HUDEP-2 (cell line): ENCODE results near the gene COMT.

Experiments
- DNase-seq, 76 experiments: peaks; one replicate each; lab custom pipeline; 2025; ENCODE audit not compliant: unreplicated experiment in 76 of 76; lab: John Stamatoyannopoulos, UW

The COMT gene

DNA sequence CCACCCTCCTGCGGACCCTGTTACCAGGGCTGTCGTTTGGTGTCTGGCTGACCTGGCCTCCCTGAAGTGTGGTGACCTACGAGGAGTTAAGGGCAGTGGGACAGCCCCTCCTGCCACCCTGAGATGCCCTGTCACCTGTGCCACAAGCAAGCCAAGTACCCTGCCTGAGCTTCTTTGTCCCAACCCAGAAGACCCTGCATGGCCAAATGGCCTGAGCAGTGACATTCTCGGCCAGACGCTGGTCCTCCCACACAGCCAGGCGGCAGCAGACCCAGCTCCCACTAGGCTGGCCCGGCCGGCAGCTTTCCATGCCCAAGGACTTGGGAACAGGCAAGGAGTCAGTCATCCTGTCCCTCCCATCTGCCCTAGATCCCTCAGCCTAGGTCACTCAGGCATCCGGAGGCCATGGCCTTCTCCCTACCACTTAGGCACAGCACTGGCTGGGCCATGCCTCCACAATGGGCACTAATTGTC, 67.5 kb downstream of the COMT start:
- no peak for DNase-seq

- peak in 1 of 76 experiments; percentile 4 for DNase-seq
Observed at GRCh38 chr22:20009582-20010306, 68.2 kb downstream of the COMT start.

GRCh38 chr22:20010307-20011122, 68.9 kb downstream of the COMT start:
- DNase-seq = no peak

DNA sequence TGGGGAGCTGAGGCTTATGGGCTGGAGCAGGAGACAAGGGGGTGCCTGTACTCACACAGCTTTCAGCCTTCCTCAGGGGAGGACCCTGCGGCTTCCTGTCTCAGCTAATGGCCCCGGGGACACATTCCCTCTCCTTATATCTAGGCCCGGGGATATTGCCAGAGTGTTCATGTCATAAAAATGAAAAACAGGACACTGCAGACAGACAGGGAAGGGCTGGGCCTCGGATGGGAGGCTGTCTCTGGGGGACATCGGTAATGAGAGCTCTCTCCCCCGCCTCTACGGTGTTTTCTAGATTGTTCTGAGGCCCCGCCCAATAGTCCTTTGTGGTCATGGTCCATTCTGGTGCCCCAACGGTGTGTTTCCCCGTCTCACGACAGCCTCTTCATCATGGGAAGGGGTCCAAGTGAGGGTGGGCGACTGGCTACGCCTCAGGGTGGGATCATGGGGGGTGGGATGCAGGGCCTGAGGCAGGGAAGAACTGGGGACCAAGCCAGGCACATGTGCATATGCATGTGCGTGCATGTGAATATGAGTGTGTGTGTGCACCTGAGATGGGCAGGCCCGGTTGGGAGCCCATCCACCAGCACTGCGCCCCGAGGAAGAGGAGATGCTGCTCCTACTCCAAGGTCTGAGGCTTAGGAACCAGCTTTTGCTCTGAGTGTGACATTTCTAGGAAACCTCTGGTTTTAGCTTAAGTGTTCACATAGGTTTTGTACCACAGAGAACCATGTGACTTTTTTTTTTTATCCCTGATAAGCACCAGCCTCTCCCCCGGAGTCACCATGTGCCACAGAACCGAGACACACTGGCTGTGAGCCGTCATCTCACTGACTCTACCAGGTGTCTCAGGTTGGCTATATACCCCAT, 69.8 kb downstream of the COMT start:
- DNase-seq = peak in 49 of 76 experiments; percentile 13 to 65 (median 29)

DNA sequence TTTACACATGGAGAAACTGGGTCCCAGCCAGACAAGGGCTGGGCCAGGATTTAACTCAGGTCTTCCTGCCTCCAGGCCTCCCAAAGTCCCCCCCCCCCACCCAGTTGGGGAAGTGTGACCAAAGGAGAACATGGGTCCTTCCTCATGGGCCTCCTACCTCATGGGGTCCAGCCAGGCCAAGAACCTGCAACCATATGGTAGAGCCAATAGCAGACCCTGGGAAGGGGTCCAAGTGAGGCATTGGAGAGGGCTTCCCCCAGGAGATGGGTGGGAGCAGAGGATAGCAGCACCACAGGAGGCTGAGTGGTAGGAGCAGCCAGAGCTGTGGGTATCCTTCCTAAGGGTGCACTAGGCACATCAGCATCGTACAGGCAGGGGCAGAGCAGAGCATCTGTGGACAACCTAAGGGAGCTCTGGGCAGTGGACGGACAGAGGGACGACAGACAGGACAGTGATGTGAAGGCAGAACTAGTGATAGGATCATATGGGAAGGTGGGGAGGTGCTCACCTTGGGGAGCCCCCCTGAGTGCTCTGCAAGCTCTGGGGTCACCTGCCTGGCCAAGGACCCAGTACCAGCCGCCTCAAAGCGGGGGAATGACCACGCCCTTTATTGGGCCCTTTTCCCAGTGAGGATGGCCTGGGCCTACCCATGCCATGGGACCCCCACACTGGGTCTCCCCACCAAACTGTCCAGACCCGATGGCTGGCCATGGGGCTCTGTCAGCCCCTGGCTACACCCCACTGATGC, 70.6 kb downstream of the COMT start:
- no peak for DNase-seq

DNA sequence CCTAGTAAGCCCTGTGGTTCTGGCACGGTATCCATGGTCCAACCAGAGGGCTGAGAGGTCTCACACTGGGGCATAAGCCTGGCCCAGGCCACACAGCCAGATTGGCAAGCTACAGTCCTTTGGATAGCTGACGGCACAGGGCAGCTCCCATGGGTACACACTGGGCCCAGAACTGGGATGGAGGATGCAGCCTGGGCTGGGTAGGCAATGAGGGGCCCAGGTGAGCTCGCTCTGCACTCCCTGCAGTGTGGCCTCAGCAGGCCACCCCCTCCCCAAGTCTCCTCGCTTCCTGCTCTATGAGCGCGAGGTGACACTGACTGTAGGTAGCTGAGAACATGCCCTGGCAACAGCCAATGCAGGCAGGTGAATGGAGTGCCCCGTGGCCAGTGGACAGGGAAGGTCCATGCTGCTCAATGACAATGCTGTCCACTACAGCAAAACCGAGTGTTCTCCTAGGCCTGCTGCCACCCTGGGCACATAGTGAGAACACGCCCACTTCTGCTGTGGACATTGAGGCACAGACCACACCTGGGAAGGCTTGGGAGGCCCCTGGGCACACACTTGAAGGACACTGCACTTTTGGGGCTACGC, 71.3 kb downstream of the COMT start:
- DNase-seq = no peak

GRCh38 chr22:20013382-20013871, 71.9 kb downstream of the COMT start:
- DNase-seq = peak in 43 of 76 experiments; percentile 5 to 65 (median 37)

- peak in 24 of 76 experiments; percentile 6 to 52 (median 30) for DNase-seq
Observed at GRCh38 chr22:20014526-20015186, 73.1 kb downstream of the COMT start.

DNA sequence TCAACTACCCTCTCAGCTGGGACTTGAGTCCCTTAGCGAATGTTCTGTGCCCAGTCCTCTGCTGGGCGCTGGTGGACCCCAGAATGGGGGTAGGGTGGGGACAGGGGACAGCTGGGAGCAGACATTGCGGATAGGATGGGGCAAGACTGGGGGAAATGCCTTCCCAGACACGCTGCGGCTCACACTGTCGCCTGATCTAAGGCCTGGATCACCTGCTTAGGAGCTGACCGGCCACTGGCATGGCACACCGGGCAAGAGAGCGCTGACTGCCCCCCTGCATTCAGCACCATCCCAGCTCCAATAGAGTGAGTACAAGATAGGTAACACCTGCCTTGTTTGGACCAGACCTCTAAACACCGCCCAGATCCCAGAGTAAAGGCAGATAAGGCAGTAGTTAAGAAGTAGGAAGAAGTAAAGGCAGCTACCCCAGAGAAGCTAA, 73.6 kb downstream of the COMT start:
- peak in 1 of 76 experiments; percentile 15 for DNase-seq

GRCh38 chr22:20015971-20016733, 74.6 kb downstream of the COMT start:
- DNase-seq = peak in 20 of 76 experiments; percentile 18 to 74 (median 47)

DNA sequence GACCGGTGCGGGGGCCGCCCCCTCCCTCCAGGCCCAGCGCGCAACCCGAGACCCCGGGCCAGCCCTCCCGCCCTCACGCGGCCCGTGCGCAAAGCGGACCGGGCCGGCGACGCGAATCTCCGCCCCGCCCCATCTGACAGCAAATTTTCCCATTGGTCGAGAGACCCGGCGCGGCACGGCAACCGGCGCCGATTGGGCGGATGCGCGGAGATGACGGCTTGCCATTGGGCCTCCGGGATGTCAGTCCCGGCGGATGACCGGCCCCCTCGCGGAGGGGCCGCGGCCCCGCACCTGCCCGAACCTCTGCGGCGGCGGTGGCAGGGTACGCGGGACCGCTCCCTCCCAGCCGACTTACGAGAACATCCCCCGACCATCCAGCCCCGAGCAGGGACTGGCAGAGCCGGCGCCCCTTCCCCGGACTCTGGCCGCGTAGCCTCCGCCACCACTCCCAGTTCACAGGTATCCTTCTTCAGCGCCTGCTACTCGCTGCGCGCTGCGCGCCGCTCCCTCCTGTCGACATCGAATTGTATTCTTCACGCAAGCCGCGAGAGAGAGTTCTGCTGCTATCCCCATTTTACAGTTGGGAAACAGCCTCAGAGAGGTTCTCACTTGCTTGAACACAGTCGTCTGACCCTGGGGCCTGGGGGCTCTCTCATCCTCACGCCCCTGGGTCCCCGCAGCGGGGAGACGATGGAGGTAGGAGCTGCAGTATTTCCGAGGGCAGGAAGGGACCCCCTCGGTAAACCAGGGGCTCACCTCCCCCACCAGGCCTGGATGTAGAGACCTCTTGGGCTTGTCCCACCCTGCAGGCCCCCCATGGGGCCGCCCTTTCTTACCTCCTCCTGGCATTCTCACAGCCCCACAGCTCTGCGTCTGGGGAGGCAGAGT, 75.4 kb downstream of the COMT start, which contains the start of gene ARVCF:
Gene ARVCF, minus strand, starts transcription at position 90 of the 888 bp plus-strand sequence. CDS start 26,029 bp downstream, outside the sequence.
- peak in 73 of 76 experiments; percentile 42 to 94 (median 86) for DNase-seq

DNA sequence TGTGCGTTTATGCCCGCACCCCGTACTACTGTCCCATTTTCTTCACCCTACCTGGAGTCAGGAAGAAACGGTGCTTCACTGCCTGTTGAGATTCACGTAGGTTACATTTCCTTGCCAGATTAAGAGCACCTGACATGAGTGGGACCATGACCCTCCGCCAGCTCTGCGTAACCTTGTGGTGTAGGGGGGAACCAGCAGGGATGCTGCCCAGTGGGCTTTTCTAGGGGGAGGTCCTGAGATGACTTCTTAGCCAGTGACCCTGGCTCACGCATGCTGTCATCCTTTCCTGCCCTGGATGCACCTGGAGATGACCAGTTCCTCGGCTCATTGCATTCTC, 76.0 kb downstream of the COMT start:
- DNase-seq = no peak

DNA sequence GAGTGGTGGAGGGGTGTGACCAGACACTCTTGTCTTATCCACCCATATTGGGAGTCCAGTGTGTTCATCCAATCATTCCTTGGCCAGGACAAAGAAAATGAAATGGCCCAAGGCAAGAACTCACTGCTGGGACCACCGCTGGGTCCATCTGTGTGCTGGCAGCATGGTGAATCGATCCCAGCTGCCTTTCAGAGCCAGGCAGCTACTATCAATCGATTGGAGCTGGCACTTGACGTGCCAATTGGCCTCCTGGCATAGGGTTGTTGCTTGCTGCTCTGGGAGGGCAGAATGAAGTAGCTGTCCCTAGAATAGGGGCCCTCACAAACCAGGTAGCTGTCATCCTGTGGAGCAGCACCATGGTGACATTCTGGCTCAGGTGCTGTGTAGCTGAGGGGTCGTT, 76.4 kb downstream of the COMT start:
- DNase-seq = no peak
